Endodermal cell (in vitro differentiated cells): ENCODE measurements around the gene NPEPL1. TPM values are rescaled to one million over a fixed set of nuclear protein-coding genes. Genes with fewer than 3 reads are reported as not detected.

ENCODE experiments used
- DNase-seq: peaks from one replicate; pipeline ENCODE4 v3.0.0-alpha.2; 2017
- H3K27ac ChIP-seq: 2 replicates; pipeline ENCODE4 v1.5.1; 2013; ENCODE audit warnings: mild to moderate bottlenecking, low read depth, low read length, moderate library complexity
- H3K27me3 ChIP-seq: 2 replicates; pipeline ENCODE4 v1.6.1; 2013; ENCODE audit warnings: mild to moderate bottlenecking, low read length, moderate library complexity; ENCODE audit not compliant: insufficient read depth, control insufficient read depth, poor library complexity, severe bottlenecking
- H3K36me3 ChIP-seq: 2 replicates; pipeline ENCODE4 v1.7.0; 2013; ENCODE audit warnings: mild to moderate bottlenecking, low read length, moderate library complexity; ENCODE audit not compliant: control insufficient read depth, insufficient read depth
- H3K4me1 ChIP-seq: one replicate; pipeline ENCODE4 v1.7.0; 2013; ENCODE audit warnings: low read length; ENCODE audit not compliant: control insufficient read depth, insufficient read depth
- H3K4me3 ChIP-seq: 2 replicates; pipeline ENCODE4 v1.5.1; 2013; ENCODE audit warnings: mild to moderate bottlenecking, low read length, moderate library complexity
- H3K9ac ChIP-seq: 2 replicates; pipeline ENCODE4 v1.6.1; 2013; ENCODE audit warnings: mild to moderate bottlenecking, low read length, moderate library complexity; ENCODE audit not compliant: poor library complexity, severe bottlenecking; ENCODE audit errors: extremely low read depth
- H3K9me3 ChIP-seq: 2 replicates; pipeline ENCODE4 v1.6.1; 2013; ENCODE audit warnings: mild to moderate bottlenecking, low read length, moderate library complexity; ENCODE audit not compliant: control insufficient read depth
- H3K27ac Mint-ChIP-seq: 2 replicates; pipeline ENCODE4 v1.8.0; 2020; ENCODE audit warnings: mixed read lengths
- H3K27me3 Mint-ChIP-seq: 2 replicates; pipeline ENCODE4 v1.8.0; 2021; ENCODE audit warnings: mild to moderate bottlenecking, mixed read lengths; ENCODE audit not compliant: insufficient read depth
- H3K36me3 Mint-ChIP-seq: 2 replicates; pipeline ENCODE4 v1.8.0; 2020; ENCODE audit warnings: low read depth, mixed read lengths
- H3K4me1 Mint-ChIP-seq: 2 replicates; pipeline ENCODE4 v1.8.0; 2020; ENCODE audit warnings: mixed read lengths
- H3K4me3 Mint-ChIP-seq: 2 replicates; pipeline ENCODE4 v1.8.0; 2020; ENCODE audit warnings: mild to moderate bottlenecking, moderate library complexity, mixed read lengths
- H3K9me3 Mint-ChIP-seq: 2 replicates; pipeline ENCODE4 v1.8.0; 2020; ENCODE audit warnings: mild to moderate bottlenecking, mixed read lengths
- CTCF ChIP-seq: fragments of 200-600 bp; sonication (generic); conservative IDR thresholded peaks from 2 replicates; pipeline ENCODE4 v1.5.0; 2021; ENCODE audit warnings: antibody characterized with exemption, mild to moderate bottlenecking
- WGBS, 2 experiments: methylation state at CpG; one replicate each; pipeline versions ENCODE4 v1.1.5 to v1.1.7; 2013; ENCODE audit warnings: missing lambda C conversion rate in 2 of 2, mixed read lengths in 1 of 2; ENCODE audit not compliant: insufficient coverage in 1 of 2, insufficient read length in 1 of 2; 5-methylcytosine and 5-hydroxymethylcytosine counted together
- total RNA-seq, 2 donors: library from RNA; stranded (reverse); fragmentation: NEBNext Ultra II Directional in 1 of 2; extraction: Animal tissue kit (Norgen Biotek cat#: 25700) in 1 of 2; gene quantifications; 2 replicates in 1 of 2; 3 replicates in 1 of 2; pipeline ENCODE4 v1.2.1, GENCODE V29; 2021

NPEPL1 gene
- total RNA-seq, 2 donors from 2014 or later: 52.9 to 72.8 TPM

GRCh38 chr20:58717278-58718091 is 24.9 kb downstream of the NPEPL1 start:
- Mint-ChIP-seq H3K27ac (no peak overlapping the region), H3K4me1 (no peaks in the 10 kb centered on the region), H3K27me3 (no peaks in the 10 kb centered on the region), H3K9me3 (no peaks in the 10 kb centered on the region), H3K4me3 (no peak overlapping the region), H3K36me3 (no peaks in the 10 kb centered on the region)
- Histone ChIP-seq H3K27ac (peak overlapping the region; percentile 83), H3K4me3 (no peak overlapping the region), H3K36me3 (no peaks in the 10 kb centered on the region), H3K9ac (no peak overlapping the region), H3K4me1 (no peaks in the 10 kb centered on the region), H3K27me3 (no peaks in the 10 kb centered on the region), H3K9me3 (no peaks in the 10 kb centered on the region)
- TF ChIP-seq CTCF: no peak
- WGBS, 2 experiments: 89 to 93% methylated on average over 17 to 23 of the region's 23 CpGs
- DNase-seq: peak; percentile 40

- WGBS, 2 experiments: 89 to 95% methylated on average over 4 to 15 of the region's 15 CpGs
- Mint-ChIP-seq H3K9me3 (no peaks in the 10 kb centered on the region), H3K36me3 (no peaks in the 10 kb centered on the region), H3K27ac (no peak overlapping the region), H3K27me3 (peaks cover 2% of the 10 kb centered on the region), H3K4me3 (no peak overlapping the region), H3K4me1 (no peaks in the 10 kb centered on the region)
- Histone ChIP-seq H3K4me3 (no peak overlapping the region), H3K27me3 (no peaks in the 10 kb centered on the region), H3K9ac (no peak overlapping the region), H3K27ac (no peak overlapping the region), H3K36me3 (no peaks in the 10 kb centered on the region), H3K9me3 (no peaks in the 10 kb centered on the region), H3K4me1 (no peaks in the 10 kb centered on the region)
- DNase-seq: peak; percentile 39
- TF ChIP-seq CTCF: no peak
Observed at GRCh38 chr20:58718121-58718563, 25.5 kb downstream of the NPEPL1 start.

GRCh38 chr20:58718729-58719128 is 26.1 kb downstream of the NPEPL1 start:
- H3K36me3 ChIP-seq: no peaks in the 10 kb centered on the region
- H3K27me3 ChIP-seq: no peaks in the 10 kb centered on the region
- Mint-ChIP-seq H3K27me3 (peaks cover 7% of the 10 kb centered on the region), H3K4me1 (no peaks in the 10 kb centered on the region), H3K9me3 (no peaks in the 10 kb centered on the region), H3K27ac (no peak overlapping the region), H3K4me3 (no peak overlapping the region), H3K36me3 (no peaks in the 10 kb centered on the region)
- no peak overlapping the region for H3K9ac ChIP-seq
- no peak overlapping the region for H3K27ac ChIP-seq
- no peaks in the 10 kb centered on the region for H3K9me3 ChIP-seq
- no peaks in the 10 kb centered on the region for H3K4me1 ChIP-seq
- WGBS, 2 experiments: 90 to 100% methylated on average over 2 to 10 of the region's 10 CpGs
- no peak for TF ChIP-seq CTCF
- H3K4me3 ChIP-seq: no peak overlapping the region
- no peak for DNase-seq
